Esophagus muscularis mucosa (tissue), 3 donors: ENCODE data around the gene ABCC8.

Source experiments
- POLR2A ChIP-seq: fragments of 450-650 bp; IDR thresholded peaks from one replicate; pipeline ENCODE4 v1.6.1; 2017; ENCODE audit warnings: antibody characterized with exemption, moderate library complexity, mild to moderate bottlenecking, low read depth
- TF ChIP-seq, protein P1 (sequence below), 3 experiments: fragments of 200-600 bp in 2 of 3; fragments of 450-650 bp in 1 of 3; sonication (generic) in 2 of 3; IDR thresholded peaks; one replicate each; pipeline ENCODE4 v1.5.1; 2017 to 2019; ENCODE audit warnings: antibody characterized with exemption in 3 of 3, mild to moderate bottlenecking in 2 of 3, moderate library complexity in 1 of 3

DNA sequence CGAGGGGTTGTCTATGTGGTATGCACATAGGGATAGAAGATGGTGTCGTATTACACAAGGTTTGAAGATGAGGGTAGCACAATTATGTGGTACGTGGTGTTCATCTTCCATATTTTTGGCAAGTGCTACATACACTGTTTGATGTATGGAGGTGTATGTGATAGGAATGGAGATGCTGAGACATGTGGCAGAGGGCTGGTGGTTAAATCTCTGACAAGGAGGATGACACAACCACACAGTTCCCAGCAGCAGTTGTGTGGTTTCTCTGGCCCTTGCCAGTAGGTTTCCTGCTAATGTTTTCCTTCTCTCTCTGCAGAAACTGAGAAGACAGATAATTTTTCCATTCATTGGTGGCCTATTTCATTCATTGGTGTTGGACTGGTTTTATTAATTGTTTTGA, 108.1 kb downstream of the ABCC8 start:
- TF ChIP-seq, protein P1, sequence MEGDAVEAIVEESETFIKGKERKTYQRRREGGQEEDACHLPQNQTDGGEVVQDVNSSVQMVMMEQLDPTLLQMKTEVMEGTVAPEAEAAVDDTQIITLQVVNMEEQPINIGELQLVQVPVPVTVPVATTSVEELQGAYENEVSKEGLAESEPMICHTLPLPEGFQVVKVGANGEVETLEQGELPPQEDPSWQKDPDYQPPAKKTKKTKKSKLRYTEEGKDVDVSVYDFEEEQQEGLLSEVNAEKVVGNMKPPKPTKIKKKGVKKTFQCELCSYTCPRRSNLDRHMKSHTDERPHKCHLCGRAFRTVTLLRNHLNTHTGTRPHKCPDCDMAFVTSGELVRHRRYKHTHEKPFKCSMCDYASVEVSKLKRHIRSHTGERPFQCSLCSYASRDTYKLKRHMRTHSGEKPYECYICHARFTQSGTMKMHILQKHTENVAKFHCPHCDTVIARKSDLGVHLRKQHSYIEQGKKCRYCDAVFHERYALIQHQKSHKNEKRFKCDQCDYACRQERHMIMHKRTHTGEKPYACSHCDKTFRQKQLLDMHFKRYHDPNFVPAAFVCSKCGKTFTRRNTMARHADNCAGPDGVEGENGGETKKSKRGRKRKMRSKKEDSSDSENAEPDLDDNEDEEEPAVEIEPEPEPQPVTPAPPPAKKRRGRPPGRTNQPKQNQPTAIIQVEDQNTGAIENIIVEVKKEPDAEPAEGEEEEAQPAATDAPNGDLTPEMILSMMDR (IDR thresholded peaks at IDR 0.05), result no peak
- TF ChIP-seq POLR2A, result no peak
